NCI-H1694 treated with DMSO at 0.1 percent for 48 hours (cell line): Measurements from ENCODE around the gene IRS2.

Source experiments
- DNase-seq: peaks from one replicate; lab custom pipeline; 2025; lab: John Stamatoyannopoulos, UW

IRS2 gene

DNA sequence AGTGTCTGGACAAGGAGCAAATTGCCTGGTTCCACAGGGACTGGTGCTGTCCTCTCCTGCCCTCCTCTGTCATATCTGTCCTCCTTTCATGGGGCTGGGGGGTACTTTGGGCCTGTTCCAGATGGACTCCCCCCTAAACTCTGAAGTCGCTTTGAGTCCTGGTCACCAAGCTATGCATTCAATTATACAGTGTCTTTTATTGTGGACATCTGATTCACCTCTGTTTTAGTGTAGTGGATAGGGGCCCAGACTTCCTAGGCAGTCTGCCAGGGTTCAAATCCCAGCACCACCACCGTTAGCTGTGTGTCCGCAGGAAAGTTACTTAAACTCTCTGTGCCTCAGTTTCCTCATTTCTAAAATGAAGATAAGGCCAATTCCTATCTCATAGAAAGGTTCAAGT is 21.0 kb upstream of the IRS2 start:
- DNase-seq: no peak

GRCh38 chr13:109804654-109805053 is 18.3 kb upstream of the IRS2 start:
- no peak for DNase-seq

- DNase-seq: no peak
Measured at GRCh38 chr13:109803825-109804224, 17.4 kb upstream of the IRS2 start.

DNA sequence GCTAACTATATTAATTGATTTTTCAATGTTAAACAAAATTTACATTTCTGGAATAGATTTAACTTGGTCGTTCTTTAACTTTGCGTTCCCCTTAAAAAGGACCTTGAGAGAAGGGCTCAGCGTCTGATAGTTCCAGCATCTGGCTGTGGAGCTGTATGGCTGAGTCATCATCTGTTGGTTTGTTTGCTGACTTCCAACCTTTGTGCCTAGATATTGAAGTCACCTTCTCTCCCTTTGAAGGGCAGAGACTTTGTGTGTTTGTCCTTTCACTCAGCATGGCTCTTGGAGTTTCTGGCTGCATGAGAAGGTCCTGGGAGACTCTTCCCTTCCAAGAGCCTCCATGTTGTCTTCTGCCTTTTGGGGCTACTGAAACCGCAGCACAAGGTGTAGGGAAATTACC is 16.6 kb upstream of the IRS2 start:
- DNase-seq: no peak

DNA sequence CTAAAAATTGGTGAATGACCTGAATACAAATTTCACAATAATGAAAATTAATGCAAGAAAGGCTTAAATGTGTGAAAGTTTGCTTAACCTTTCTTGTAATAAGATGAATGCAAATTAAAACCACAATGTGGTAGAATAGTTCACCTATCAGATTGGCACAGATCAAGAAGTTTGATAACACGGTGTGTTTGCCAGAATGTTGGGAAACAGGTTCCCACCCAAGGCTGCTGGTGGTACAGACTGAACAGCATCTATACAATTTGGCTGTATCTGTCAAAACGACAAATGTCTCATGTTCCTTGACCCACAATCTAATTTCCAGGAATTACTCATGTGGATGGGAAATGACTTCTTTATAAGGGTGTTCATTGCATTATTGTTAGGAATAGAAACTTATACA is 8.6 kb upstream of the IRS2 start:
- no peak for DNase-seq

DNA sequence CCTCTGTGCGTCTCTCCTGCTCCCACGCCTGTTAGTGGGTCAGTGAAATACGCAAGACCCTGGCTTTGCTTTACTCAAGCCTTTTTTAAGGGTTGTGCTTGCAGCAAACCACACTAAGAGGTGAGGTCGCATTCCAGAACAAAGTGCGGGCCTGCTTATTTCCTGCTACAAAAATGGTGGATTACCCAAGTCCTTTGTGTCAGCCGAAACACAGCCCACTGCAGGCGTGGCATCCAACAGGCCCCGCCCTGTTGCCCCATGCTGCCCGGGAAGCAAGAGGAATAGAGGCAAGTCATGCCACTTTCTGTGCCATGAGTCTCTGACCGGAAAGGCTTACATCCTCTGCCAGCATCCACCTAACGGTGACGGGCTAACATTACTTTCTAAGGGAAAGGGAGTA is 7.7 kb upstream of the IRS2 start:
- DNase-seq: no peak

DNA sequence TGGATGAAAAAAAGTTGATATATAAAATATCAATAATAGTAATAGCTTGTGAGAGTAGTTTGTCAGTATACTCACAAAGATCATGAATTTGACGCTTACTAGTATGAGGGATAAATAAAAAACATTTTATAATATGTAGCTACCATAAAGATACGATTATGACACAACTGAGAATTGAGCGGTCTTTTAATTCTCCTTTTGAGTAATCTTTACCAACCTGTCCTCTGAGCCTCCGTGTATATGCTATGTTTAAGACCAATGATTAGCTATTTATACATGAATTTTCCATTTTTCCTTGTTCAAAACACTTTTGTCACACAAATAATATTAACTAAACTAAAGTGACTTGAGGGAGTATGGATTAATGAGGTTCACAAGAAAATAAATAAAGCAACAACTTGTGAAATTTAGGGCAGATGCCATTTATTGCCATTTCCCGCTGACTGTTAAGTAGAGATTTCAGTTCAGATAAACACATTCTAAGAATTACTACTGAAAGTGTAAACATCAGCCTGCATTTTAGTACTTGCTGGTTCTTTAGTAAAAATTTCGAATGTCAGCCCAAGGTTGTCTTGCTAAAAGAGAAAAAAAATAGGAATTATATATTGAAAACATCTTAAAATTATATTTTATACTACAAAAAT is 6.2 kb upstream of the IRS2 start:
- no peak for DNase-seq

- peak; percentile 76 for DNase-seq
Measured at GRCh38 chr13:109790942-109791605, 4.7 kb upstream of the IRS2 start.

- DNase-seq: no peak
Measured at GRCh38 chr13:109790086-109790485, 3.7 kb upstream of the IRS2 start.

DNA sequence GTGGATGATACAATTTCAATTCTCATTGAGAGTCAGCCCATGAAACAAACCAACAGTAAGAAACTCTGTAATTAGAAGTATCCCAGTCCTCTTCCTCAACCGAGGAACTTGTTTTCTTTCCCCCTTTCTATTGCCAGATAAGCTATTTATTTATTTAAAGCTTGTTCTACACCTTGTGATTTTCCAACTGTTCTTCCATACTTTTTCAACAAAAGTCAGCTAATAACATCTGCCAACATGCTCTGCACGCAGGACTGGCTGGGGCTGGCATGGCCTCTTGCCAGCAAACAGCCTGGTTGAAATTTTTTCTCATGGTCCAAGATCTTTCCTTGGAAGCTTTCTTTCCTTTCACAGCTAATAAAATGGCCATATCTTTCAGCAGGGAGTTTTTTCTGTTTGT is 2.9 kb upstream of the IRS2 start:
- DNase-seq: peak; percentile 62

DNA sequence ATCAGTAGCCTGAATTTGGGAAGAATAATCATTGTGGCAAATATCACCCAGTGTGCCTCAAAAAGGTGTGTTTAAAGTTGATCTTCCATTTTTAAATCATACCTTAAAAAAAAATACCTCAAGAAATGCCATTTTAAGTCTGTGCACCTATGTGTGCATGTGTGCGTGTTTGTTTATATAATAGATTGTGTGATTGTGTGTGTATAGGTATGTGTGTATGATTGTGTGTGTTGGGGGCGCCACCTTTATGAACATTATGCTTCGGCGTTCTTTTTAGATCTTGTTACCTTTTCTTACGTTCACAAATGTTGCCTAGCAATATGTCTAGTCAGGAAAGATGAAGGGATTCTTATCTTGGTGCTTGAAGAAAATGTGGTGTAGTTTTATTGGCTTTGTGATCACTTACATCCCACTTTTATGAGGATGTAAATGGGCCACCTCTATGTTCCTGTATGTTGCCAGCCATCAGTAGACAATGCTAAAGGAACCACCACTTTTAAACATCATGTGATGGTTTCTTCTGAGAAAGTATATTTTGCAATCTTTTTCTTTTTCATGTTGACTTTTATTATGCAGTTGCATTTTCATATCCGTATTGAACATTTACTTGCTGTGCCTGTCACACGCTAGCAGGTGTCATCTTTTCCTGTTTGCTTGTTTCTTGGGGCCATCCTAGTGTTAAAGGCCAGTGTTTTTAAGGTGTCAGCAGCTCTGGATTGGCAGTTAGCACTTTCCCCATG is 2.2 kb upstream of the IRS2 start:
- DNase-seq: no peak

GRCh38 chr13:109787135-109787954 is 962 bp upstream of the IRS2 start:
- peak; percentile 22 for DNase-seq

GRCh38 chr13:109785892-109786450 is 412 bp downstream of the IRS2 start:
- no peak for DNase-seq

DNA sequence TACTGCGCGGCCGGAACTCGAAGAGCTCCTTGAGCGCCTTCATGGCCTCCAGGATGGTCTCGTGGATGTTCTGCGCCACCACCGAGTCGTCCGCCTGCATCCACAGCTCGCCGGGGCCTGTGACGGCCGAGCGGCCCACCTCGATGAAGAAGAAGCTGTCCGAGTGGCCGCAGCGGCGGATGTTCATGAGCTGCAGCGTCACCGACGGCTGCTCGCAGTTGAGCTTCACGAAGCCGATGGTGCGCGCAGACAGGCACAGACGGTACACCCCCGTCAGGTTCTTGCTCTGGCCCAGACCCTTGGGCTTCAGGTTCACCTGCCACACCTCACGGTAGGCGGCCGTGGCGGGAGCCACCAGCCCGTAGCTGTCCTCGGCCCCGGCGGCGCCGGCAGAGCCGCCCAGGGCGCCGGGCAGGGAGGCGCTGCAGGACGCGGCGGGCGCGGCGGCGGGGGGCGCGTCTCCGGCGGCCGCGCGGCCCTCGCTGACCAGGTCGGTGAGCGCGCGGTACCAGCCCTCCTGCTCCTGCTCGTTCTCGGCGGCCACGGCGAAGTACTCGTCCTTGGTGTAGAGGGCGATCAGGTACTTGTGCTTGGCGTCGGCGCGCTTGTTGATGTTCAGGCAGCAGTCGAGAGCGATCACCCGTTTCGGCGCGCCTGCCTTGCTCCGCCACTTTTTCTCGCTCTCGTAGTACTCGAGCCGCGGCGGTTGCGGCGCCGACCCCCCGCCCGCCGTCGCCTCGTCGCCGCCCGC is 1.1 kb downstream of the IRS2 start:
- peak; percentile 36 for DNase-seq

- DNase-seq: peak; percentile 19
Measured at GRCh38 chr13:109784590-109785140, 1.7 kb downstream of the IRS2 start.

DNA sequence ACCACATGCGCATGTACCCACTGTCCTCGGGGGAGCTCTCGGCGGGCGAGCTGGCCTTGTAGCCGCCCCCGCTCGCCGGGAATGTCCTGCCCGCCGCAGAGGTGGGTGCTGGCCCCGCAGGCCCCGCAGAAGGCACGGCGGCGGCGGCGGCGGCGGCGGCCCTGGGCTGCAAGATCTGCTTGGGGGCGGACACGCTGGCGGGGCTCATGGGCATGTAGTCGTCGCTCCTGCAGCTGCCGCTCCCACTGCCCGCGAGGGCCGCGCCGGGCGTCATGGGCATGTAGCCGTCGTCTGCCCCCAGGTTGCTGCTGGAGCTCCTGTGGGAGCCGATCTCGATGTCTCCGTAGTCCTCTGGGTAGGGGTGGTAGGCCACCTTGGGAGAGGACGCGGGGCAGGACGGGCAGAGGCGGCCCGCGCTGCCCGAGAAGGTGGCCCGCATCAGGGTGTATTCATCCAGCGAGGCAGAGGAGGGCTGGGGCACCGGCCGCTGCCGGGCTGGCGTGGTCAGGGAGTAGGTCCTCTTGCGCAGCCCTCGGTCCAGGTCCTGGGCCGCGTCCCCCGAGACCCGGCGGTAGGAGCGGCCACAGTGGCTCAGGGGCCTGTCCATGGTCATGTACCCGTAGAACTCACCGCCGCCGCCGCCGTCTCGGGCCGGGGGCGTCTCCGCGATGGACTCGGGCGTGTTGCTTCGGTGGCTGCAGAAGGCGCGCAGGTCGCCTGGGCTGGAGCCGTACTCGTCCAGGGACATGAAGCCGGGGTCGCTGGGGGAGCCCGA is 2.4 kb downstream of the IRS2 start:
- DNase-seq: no peak

DNA sequence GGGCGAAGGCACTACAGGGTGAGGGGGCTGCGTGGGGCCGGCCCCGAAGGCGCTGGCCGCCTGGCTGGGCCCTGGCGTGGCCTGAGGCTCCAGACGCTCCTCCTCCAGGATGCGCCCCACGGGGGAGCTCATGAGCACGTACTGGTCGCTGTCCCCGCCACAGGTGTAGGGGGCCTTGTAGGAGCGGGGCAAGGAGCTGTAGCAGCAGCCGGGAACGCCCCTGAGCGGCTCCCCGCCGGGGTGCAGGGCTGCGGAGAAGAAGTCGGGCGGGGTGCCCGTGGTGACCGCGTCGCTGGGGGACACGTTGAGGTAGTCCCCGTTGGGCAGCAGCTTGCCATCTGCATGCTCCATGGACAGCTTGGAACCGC is 3.0 kb downstream of the IRS2 start:
- no peak for DNase-seq

- DNase-seq: no peak
Measured at GRCh38 chr13:109782823-109783431, 3.5 kb downstream of the IRS2 start.

GRCh38 chr13:109782066-109782822 is 4.1 kb downstream of the IRS2 start:
- DNase-seq: no peak
